ENCODE data around the gene PAPLN. TPM values are rescaled to one million over a fixed set of nuclear protein-coding genes. Genes with fewer than 3 reads are reported as not detected.

PAPLN gene
- polyA plus RNA-seq, 1 donor: 38.4 TPM

GRCh38 chr14:73245480-73246325 is 8.4 kb downstream of the PAPLN start:
- no peak for DNase-seq

GRCh38 chr14:73246387-73247150 is 9.3 kb downstream of the PAPLN start:
- DNase-seq: no peak

GRCh38 chr14:73248108-73248868 is 11.0 kb downstream of the PAPLN start:
- DNase-seq: no peak

GRCh38 chr14:73249108-73249507 is 11.8 kb downstream of the PAPLN start:
- no peak for DNase-seq

- no peak for DNase-seq
These were observed 12.4 kb downstream of the PAPLN start for GRCh38 chr14:73249564-73250316.

GRCh38 chr14:73250317-73250713 is 13.0 kb downstream of the PAPLN start:
- no peak for DNase-seq

GRCh38 chr14:73250781-73251500 is 13.6 kb downstream of the PAPLN start:
- DNase-seq: no peak

- no peak for DNase-seq
These were observed 14.4 kb downstream of the PAPLN start for GRCh38 chr14:73251516-73252215.

- DNase-seq: no peak
These were observed 15.4 kb downstream of the PAPLN start for GRCh38 chr14:73252491-73253322.

GRCh38 chr14:73253323-73253610 is 16.0 kb downstream of the PAPLN start:
- no peak for DNase-seq

- no peak for DNase-seq
These were observed 16.4 kb downstream of the PAPLN start for GRCh38 chr14:73253721-73254120.

- DNase-seq: no peak
These were observed 17.1 kb downstream of the PAPLN start for GRCh38 chr14:73254247-73255004.

GRCh38 chr14:73255005-73255400 is 17.7 kb downstream of the PAPLN start:
- DNase-seq: no peak

- no peak for DNase-seq
These were observed 18.5 kb downstream of the PAPLN start for GRCh38 chr14:73255693-73256225.

- no peak for DNase-seq
These were observed 20.8 kb downstream of the PAPLN start for GRCh38 chr14:73258076-73258475.

GRCh38 chr14:73258845-73259611 is 21.7 kb downstream of the PAPLN start:
- DNase-seq: no peak

- DNase-seq: no peak
These were observed 22.5 kb downstream of the PAPLN start for GRCh38 chr14:73259837-73260236.

GRCh38 chr14:73260574-73260973 is 23.3 kb downstream of the PAPLN start:
- no peak for DNase-seq

All from left kidney (tissue), 2 donors.